ENCODE results near the gene PDE1C.

The PDE1C gene

GRCh38 chr7:31894308-31894707, 175.9 kb downstream of the PDE1C start:
- TF ChIP-seq L3MBTL2 (conservative IDR thresholded peaks at IDR 0.05) (no peak), FOXA1 (IDR thresholded peaks at IDR 0.05) (no peak), FOXM1 (IDR thresholded peaks at IDR 0.05; ENCODE audit: borderline replicate concordance) (no peak), ARNT (IDR thresholded peaks at IDR 0.05) (no peak), ZNF384 (IDR thresholded peaks at IDR 0.05) (no peak), BHLHE40 (IDR thresholded peaks at IDR 0.05; ENCODE audit: borderline replicate concordance) (no peak)
- ChIA-PET POLR2A (no interaction called here), CTCF (interaction anchor here (0.5 kb wide), 1 partner anchor 14 kb away, joined by 3 read pairs; no protein-coding TSS in a partner anchor)
- no peak for DNase-seq (ENCODE audit: extremely low spot score)

- no peak for DNase-seq (ENCODE audit: extremely low spot score)
- ChIA-PET CTCF (no interaction called here), POLR2A (no interaction called here)
- TF ChIP-seq SUZ12 (IDR thresholded peaks at IDR 0.05) = no peak
- no peak for TF ChIP-seq FOXK2 (IDR thresholded peaks at IDR 0.05)
- TF ChIP-seq ARNT (IDR thresholded peaks at IDR 0.05) = no peak
- TF ChIP-seq CTBP1 (IDR thresholded peaks at IDR 0.05; ENCODE audit: borderline replicate concordance) = no peak
- TF ChIP-seq LEF1 (IDR thresholded peaks at IDR 0.05; ENCODE audit: borderline replicate concordance) = no peak
- no peak for TF ChIP-seq BHLHE40 (IDR thresholded peaks at IDR 0.05; ENCODE audit: borderline replicate concordance)
- TF ChIP-seq L3MBTL2 (conservative IDR thresholded peaks at IDR 0.05) = no peak
These were observed 176.8 kb downstream of the PDE1C start for GRCh38 chr7:31893365-31893764.

- DNase-seq (ENCODE audit: extremely low spot score) = no peak
- TF ChIP-seq LEF1 (IDR thresholded peaks at IDR 0.05; ENCODE audit: borderline replicate concordance) (no peak), ZNF384 (IDR thresholded peaks at IDR 0.05) (no peak)
- ChIA-PET CTCF (no interaction called here), POLR2A (no interaction called here)
These were observed 177.9 kb downstream of the PDE1C start for GRCh38 chr7:31892099-31892829.

- CTCF ChIA-PET = no interaction called here
- POLR2A ChIA-PET = no interaction called here
- no peak for DNase-seq (ENCODE audit: extremely low spot score)
These were observed 179.4 kb downstream of the PDE1C start for GRCh38 chr7:31890766-31891165.

GRCh38 chr7:31890198-31890597, 180.0 kb downstream of the PDE1C start:
- no peak for DNase-seq (ENCODE audit: extremely low spot score)
- POLR2A ChIA-PET = no interaction called here
- CTCF ChIA-PET = no interaction called here
- TF ChIP-seq TARDBP (IDR thresholded peaks at IDR 0.05) = no peak
- no peak for TF ChIP-seq HDGF (IDR thresholded peaks at IDR 0.05; ENCODE audit: borderline replicate concordance)
- TF ChIP-seq FOXA1 (IDR thresholded peaks at IDR 0.05) = no peak
- TF ChIP-seq ZNF384 (IDR thresholded peaks at IDR 0.05) = no peak
- no peak for TF ChIP-seq L3MBTL2 (conservative IDR thresholded peaks at IDR 0.05)
- TF ChIP-seq LEF1 (IDR thresholded peaks at IDR 0.05; ENCODE audit: borderline replicate concordance) = no peak
- TF ChIP-seq ELF4 (IDR thresholded peaks at IDR 0.05) = no peak
- TF ChIP-seq FOXM1 (IDR thresholded peaks at IDR 0.05; ENCODE audit: borderline replicate concordance) = no peak
- TF ChIP-seq PKNOX1 (IDR thresholded peaks at IDR 0.05) = no peak
- TF ChIP-seq SP1 (IDR thresholded peaks at IDR 0.05) = no peak
- TF ChIP-seq CTBP1 (IDR thresholded peaks at IDR 0.05; ENCODE audit: borderline replicate concordance) = no peak
- TF ChIP-seq BHLHE40 (IDR thresholded peaks at IDR 0.05; ENCODE audit: borderline replicate concordance) = no peak
- no peak for TF ChIP-seq NFRKB (IDR thresholded peaks at IDR 0.05)

More at GRCh38 chr7:31890766-31891165, 179.4 kb downstream of the PDE1C start:
- no peak for TF ChIP-seq ZNF384 (IDR thresholded peaks at IDR 0.05)
- no peak for TF ChIP-seq SUZ12 (IDR thresholded peaks at IDR 0.05)
- TF ChIP-seq BHLHE40 (IDR thresholded peaks at IDR 0.05; ENCODE audit: borderline replicate concordance) = no peak
- no peak for TF ChIP-seq ELF4 (IDR thresholded peaks at IDR 0.05)
- TF ChIP-seq PKNOX1 (IDR thresholded peaks at IDR 0.05) = no peak
- TF ChIP-seq L3MBTL2 (conservative IDR thresholded peaks at IDR 0.05) = no peak
- no peak for TF ChIP-seq ARNT (IDR thresholded peaks at IDR 0.05)
- no peak for TF ChIP-seq FOXK2 (IDR thresholded peaks at IDR 0.05)
- no peak for TF ChIP-seq TARDBP (IDR thresholded peaks at IDR 0.05)

GRCh38 chr7:31887006-31887405, 183.2 kb downstream of the PDE1C start:
- DNase-seq (ENCODE audit: extremely low spot score) = no peak
- POLR2A ChIA-PET = no interaction called here
- CTCF ChIA-PET = no interaction called here
- TF ChIP-seq BHLHE40 (IDR thresholded peaks at IDR 0.05; ENCODE audit: borderline replicate concordance) (no peak), SUZ12 (IDR thresholded peaks at IDR 0.05) (no peak), L3MBTL2 (conservative IDR thresholded peaks at IDR 0.05) (no peak), NFRKB (IDR thresholded peaks at IDR 0.05) (no peak), CTBP1 (IDR thresholded peaks at IDR 0.05; ENCODE audit: borderline replicate concordance) (no peak), SP1 (IDR thresholded peaks at IDR 0.05) (no peak), PKNOX1 (IDR thresholded peaks at IDR 0.05) (no peak), TARDBP (IDR thresholded peaks at IDR 0.05) (no peak), FOXM1 (IDR thresholded peaks at IDR 0.05; ENCODE audit: borderline replicate concordance) (no peak)

- CTCF ChIA-PET = no interaction called here
- POLR2A ChIA-PET = no interaction called here
- DNase-seq (ENCODE audit: extremely low spot score) = no peak
- no peak for TF ChIP-seq LEF1 (IDR thresholded peaks at IDR 0.05; ENCODE audit: borderline replicate concordance)
- TF ChIP-seq NFRKB (IDR thresholded peaks at IDR 0.05) = no peak
- no peak for TF ChIP-seq CTBP1 (IDR thresholded peaks at IDR 0.05; ENCODE audit: borderline replicate concordance)
- no peak for TF ChIP-seq TARDBP (IDR thresholded peaks at IDR 0.05)
- no peak for TF ChIP-seq FOXK2 (IDR thresholded peaks at IDR 0.05)
- TF ChIP-seq BHLHE40 (IDR thresholded peaks at IDR 0.05; ENCODE audit: borderline replicate concordance) = no peak
- no peak for TF ChIP-seq FOXM1 (IDR thresholded peaks at IDR 0.05; ENCODE audit: borderline replicate concordance)
- TF ChIP-seq SP1 (IDR thresholded peaks at IDR 0.05) = no peak
- TF ChIP-seq PKNOX1 (IDR thresholded peaks at IDR 0.05) = no peak
- no peak for TF ChIP-seq FOXA1 (IDR thresholded peaks at IDR 0.05)
- no peak for TF ChIP-seq ELF4 (IDR thresholded peaks at IDR 0.05)
- TF ChIP-seq SUZ12 (IDR thresholded peaks at IDR 0.05) = no peak
- no peak for TF ChIP-seq ZNF384 (IDR thresholded peaks at IDR 0.05)
These were observed 185.0 kb downstream of the PDE1C start for GRCh38 chr7:31885171-31885570.
